Left renal cortex interstitium (tissue), 4 donors: ENCODE measurements around the gene HAUS1. TPM values are rescaled to one million over a fixed set of nuclear protein-coding genes. Genes with fewer than 3 reads are reported as not detected.
"Not testable (repeated sequence)": the region's sequence is repeated elsewhere in the genome, so short reads cannot be mapped to it uniquely, and the experiment has no call there.

ENCODE experiments used
- DNase-seq, 4 donors: peaks; one replicate each; pipeline ENCODE4 v3.0.0-alpha.2; 2013; ENCODE audit warnings: low read depth in 4 of 4, low spot score in 2 of 4, missing footprints in 1 of 4
- polyA plus RNA-seq, 4 donors: library from polyadenylated mRNA; unstranded; fragments of 120-200 nt; gene quantifications; one replicate each; pipeline ENCODE4 v1.2.1, GENCODE V29; 2013; ENCODE audit not compliant: insufficient read length in 4 of 4

The HAUS1 gene
- polyA plus RNA-seq, 4 donors = 44.3 to 51.3 (median 50.3) TPM

- DNase-seq = no peak
Observed at GRCh38 chr18:46155641-46156051, 51.5 kb downstream of the HAUS1 start.

- no peak for DNase-seq
Observed at GRCh38 chr18:46156124-46156745, 52.0 kb downstream of the HAUS1 start.

- DNase-seq = no peak
Observed at GRCh38 chr18:46156843-46157242, 52.7 kb downstream of the HAUS1 start.

- DNase-seq = no peak
Observed at GRCh38 chr18:46158499-46158898, 54.3 kb downstream of the HAUS1 start.

GRCh38 chr18:46160050-46160798, 56.0 kb downstream of the HAUS1 start:
- no peak for DNase-seq

- DNase-seq = not testable (repeated sequence)
Observed at GRCh38 chr18:46160840-46161239, 56.7 kb downstream of the HAUS1 start.

- DNase-seq = no peak
Observed at GRCh38 chr18:46161703-46162396, 57.7 kb downstream of the HAUS1 start.

GRCh38 chr18:46163091-46163490, 58.9 kb downstream of the HAUS1 start:
- DNase-seq = no peak

GRCh38 chr18:46163941-46164499, 59.8 kb downstream of the HAUS1 start:
- DNase-seq = no peak

- not testable (repeated sequence) for DNase-seq
Observed at GRCh38 chr18:46164502-46164901, 60.3 kb downstream of the HAUS1 start.

GRCh38 chr18:46164920-46165319, 60.7 kb downstream of the HAUS1 start:
- DNase-seq = no peak

- no peak for DNase-seq
Observed at GRCh38 chr18:46166261-46166970, 62.2 kb downstream of the HAUS1 start.

- DNase-seq = no peak
Observed at GRCh38 chr18:46167971-46168370, 63.8 kb downstream of the HAUS1 start.

- DNase-seq = no peak
Observed at GRCh38 chr18:46169464-46169941, 65.3 kb downstream of the HAUS1 start.

GRCh38 chr18:46171331-46171730, 67.1 kb downstream of the HAUS1 start:
- DNase-seq = no peak

- DNase-seq = peak; percentile 82 to 91 (median 84)
Observed at GRCh38 chr18:46173393-46174341, 69.5 kb downstream of the HAUS1 start.

GRCh38 chr18:46174342-46175041, 70.3 kb downstream of the HAUS1 start:
- peak in 2 of 4 donors; percentile 9 to 21 for DNase-seq

- no peak for DNase-seq
Observed at GRCh38 chr18:46176001-46176400, 71.8 kb downstream of the HAUS1 start.
